HG02973 (cell line): Measurements from ENCODE around the gene KCTD14.

Experiments used
- ATAC-seq: cut with Tn5 transposase; IDR thresholded peaks from one replicate; pipeline ENCODE4 v1.9.1; 2021; ENCODE audit warnings: moderate library complexity; ENCODE audit not compliant: unreplicated experiment

KCTD14 gene

GRCh38 chr11:77967121-77967520, 56.0 kb downstream of the KCTD14 start:
- no peak for ATAC-seq

DNA sequence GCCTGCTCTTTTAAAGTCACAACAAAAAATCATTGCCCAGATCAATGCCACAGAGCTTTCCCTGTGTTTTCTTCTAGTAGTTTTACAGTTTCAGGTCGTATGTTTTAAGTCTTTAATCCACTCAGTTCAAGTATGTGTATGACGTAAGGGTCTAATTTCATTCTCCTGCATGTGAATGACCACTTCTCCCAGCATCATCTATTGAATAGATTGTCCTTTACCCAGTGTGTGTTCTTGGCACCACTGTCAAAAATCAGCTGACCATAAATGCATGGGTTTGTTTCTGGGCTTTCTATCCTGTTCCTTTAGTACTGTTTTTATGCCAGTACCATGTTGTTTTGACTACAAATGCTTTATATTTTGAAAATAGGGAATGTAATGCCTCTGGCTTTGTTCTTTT, 56.7 kb downstream of the KCTD14 start:
- ATAC-seq = no peak
